Thyroid gland (tissue), 4 donors: ENCODE results near the gene SUSD3. TPM values are rescaled to one million over a fixed set of nuclear protein-coding genes. Genes with fewer than 3 reads are reported as not detected.
A peak's percentile ranks its signal among the peaks of the same experiment; 100 is the strongest.
"Not testable (repeated sequence)": the region's sequence is repeated elsewhere in the genome, so short reads cannot be mapped to it uniquely, and the experiment has no call there.

ENCODE experiments used
- DNase-seq, 2 donors: peaks; one replicate each; pipeline ENCODE4 v3.0.0-alpha.2; 2019
- H3K27ac ChIP-seq, 3 donors: fragments of 200-600 bp; sonication (generic); 1 replicate in 2 of 3; 2 replicates in 1 of 3; pipeline ENCODE4 v1.5.1; 2016 to 2019; ENCODE audit warnings: mild to moderate bottlenecking in 1 of 3, moderate library complexity in 1 of 3
- H3K27me3 ChIP-seq: fragments of 200-600 bp; sonication (generic); one replicate; pipeline ENCODE4 v1.5.1; 2019
- H3K36me3 ChIP-seq, 2 donors: fragments of 200-600 bp; sonication (generic); one replicate each; pipeline ENCODE4 v1.5.1; 2016 to 2019
- H3K4me1 ChIP-seq, 2 donors: fragments of 200-600 bp; sonication (generic); one replicate each; pipeline ENCODE4 v1.5.1; 2017 to 2019
- H3K4me3 ChIP-seq, 3 donors: fragments of 200-600 bp; sonication (generic); replicated peaks in 1 of 3; 1 replicate in 2 of 3; 2 replicates in 1 of 3; pipeline ENCODE4 v1.5.1; 2016; ENCODE audit warnings: mild to moderate bottlenecking in 1 of 3
- H3K9me3 ChIP-seq: fragments of 200-600 bp; sonication (generic); one replicate; pipeline ENCODE4 v1.5.1; 2017
- CTCF ChIP-seq, 6 experiments: fragments of 200-600 bp in 3 of 6; fragments of 450-650 bp in 3 of 6; sonication (generic) in 3 of 6; IDR thresholded peaks; one replicate each; pipeline ENCODE4 v1.5.1; 2016 to 2019; ENCODE audit warnings: antibody characterized with exemption in 6 of 6, mild to moderate bottlenecking in 2 of 6, inconsistent platforms in 1 of 6, moderate library complexity in 1 of 6
- POLR2A ChIP-seq, 2 donors: fragments of 450-650 bp; IDR thresholded peaks; one replicate each; pipeline ENCODE4 v1.6.1; 2017; ENCODE audit warnings: antibody characterized with exemption in 2 of 2, mild to moderate bottlenecking in 2 of 2, moderate library complexity in 1 of 2
- WGBS, 2 donors: methylation state at CpG; one replicate each; pipeline ENCODE4 v1.1.5; 2017; 5-methylcytosine and 5-hydroxymethylcytosine counted together
- intact Hi-C: fragments of 100-400 bp; cut with DNase I; formaldehyde crosslinking; loops from one replicate; pipeline ENCODE4 v1.15.1; 2023
- total RNA-seq, 4 donors: library from RNA; depleted of rRNA; stranded (reverse); fragments of >200 nt; gene quantifications; one replicate each; pipeline ENCODE4 v1.2.3, GENCODE V29; 2016

SUSD3 gene
- total RNA-seq, 4 donors from 2014 or later: 3.6 to 12.6 (median 5.5) TPM

DNA sequence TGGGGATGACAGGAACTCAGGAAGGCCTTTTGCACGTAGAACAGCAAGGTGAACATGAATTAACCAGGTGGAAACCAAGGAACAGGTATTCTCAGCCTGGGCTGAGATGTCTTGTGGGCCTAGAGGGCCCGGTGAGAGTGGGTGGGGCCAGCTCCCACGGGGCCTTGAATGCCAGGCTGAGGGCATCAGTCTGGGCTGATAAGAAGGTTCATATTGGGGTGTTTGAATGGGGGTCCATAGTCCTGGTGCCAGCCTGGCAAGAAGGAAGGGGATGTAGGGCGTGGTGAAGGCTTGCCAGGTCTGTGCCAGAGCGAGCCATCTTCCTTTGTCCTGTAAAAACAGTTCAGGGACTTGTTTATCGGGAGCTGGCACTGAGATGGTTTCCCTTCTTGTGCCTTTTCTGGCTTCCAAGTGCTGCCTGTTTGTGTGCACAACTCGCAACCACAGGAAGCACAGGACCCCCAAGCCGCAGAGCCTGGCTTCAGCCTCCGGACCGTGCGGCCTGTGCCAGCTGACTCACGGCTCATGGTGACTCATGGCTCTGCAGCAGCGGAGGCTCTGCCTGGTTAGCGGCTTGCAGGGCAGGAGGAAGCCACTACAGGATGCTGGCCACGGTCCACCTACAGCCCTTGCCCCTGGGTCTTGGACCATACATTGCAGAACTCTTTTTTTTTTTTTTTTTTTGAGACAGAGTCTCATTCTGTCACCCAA, 39.9 kb downstream of the SUSD3 start:
- Histone ChIP-seq H3K4me3 (no peak overlapping the region), H3K36me3 (no peaks in the 10 kb centered on the region), H3K27me3 (no peaks in the 10 kb centered on the region), H3K9me3 (no peaks in the 10 kb centered on the region), H3K4me1 (peaks cover 27 to 50% of the 10 kb centered on the region in 2 donors), H3K27ac (peak overlapping the region; percentile 5 to 94 (median 80))
- intact Hi-C loops: no loop called here
- 49 to 61% methylated on average over 15 of the region's 15 CpGs for WGBS, 2 donors
- peak; percentile 73 to 78 for DNase-seq
- TF ChIP-seq POLR2A (IDR thresholded peaks at IDR 0.05) (no peak), CTCF (IDR thresholded peaks at IDR 0.05) (no peak)

GRCh38 chr9:93099551-93100275, 41.2 kb downstream of the SUSD3 start:
- intact Hi-C loops: no loop called here
- H3K27ac ChIP-seq: no peak overlapping the region
- H3K36me3 ChIP-seq: no peaks in the 10 kb centered on the region
- peaks cover 23 to 37% of the 10 kb centered on the region in 2 donors for H3K4me1 ChIP-seq
- H3K9me3 ChIP-seq: no peaks in the 10 kb centered on the region
- no peaks in the 10 kb centered on the region for H3K27me3 ChIP-seq
- H3K4me3 ChIP-seq: no peak overlapping the region
- TF ChIP-seq POLR2A (IDR thresholded peaks at IDR 0.05) (no peak), CTCF (IDR thresholded peaks at IDR 0.05) (no peak)
- 88 to 92% methylated on average over 13 to 16 of the region's 16 CpGs for WGBS, 2 donors
- DNase-seq: no peak

DNA sequence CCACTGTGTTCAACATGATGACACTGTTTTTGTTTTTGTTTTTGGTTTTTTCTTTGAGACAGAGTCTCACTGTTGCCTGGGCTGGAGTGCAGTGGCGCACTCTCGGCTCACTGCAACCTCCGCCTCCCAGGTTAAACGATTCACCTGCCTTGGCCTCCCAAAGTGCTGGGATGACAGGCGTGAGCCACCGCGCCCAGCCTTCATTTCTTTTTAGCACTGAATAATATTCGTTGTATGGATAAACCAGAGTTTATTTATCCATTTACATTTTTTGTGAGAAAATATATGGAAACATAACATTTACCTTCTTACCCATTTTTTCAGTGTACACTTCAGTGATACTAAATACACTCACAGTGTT, 41.8 kb downstream of the SUSD3 start:
- Histone ChIP-seq H3K27me3 (no peaks in the 10 kb centered on the region), H3K27ac (no peak overlapping the region), H3K4me3 (no peak overlapping the region), H3K4me1 (peaks cover 20 to 32% of the 10 kb centered on the region in 2 donors), H3K36me3 (no peaks in the 10 kb centered on the region), H3K9me3 (no peaks in the 10 kb centered on the region)
- intact Hi-C loops: no loop called here
- TF ChIP-seq CTCF (IDR thresholded peaks at IDR 0.05) (no peak), POLR2A (IDR thresholded peaks at IDR 0.05) (no peak)
- no peak for DNase-seq
- 98 to 99% methylated on average over 8 of the region's 8 CpGs for WGBS, 2 donors

- WGBS, 2 donors: 90 to 98% methylated on average over 11 of the region's 11 CpGs
- H3K9me3 ChIP-seq, intact Hi-C loops, H3K4me3 ChIP-seq, DNase-seq, H3K27ac ChIP-seq, H3K27me3 ChIP-seq, H3K36me3 ChIP-seq: not testable (repeated sequence)
- H3K4me1 ChIP-seq: peaks cover 20 to 32% of the 10 kb centered on the region in 2 donors
Observed at GRCh38 chr9:93101086-93101485, 42.6 kb downstream of the SUSD3 start.

DNA sequence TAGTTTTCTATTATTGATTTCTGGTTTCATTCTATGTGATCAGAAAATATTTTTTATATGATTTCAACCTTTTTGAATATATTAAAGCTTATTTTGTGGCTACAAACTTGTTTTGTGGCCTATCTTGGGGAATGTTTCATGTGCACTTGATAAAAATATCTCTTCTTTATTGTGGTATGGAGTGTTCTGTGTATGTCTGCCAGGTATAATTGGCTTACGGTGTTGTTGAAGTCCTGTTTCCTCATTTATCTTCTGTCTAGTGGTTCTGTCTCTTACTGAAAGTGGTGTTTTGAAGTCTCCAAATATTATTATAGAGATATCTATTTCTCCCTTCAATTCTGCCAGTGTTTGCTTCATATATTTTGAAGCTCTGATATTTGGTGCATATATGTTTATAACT, 47.1 kb downstream of the SUSD3 start:
- H3K27ac ChIP-seq: no peak overlapping the region
- H3K9me3 ChIP-seq: no peaks in the 10 kb centered on the region
- TF ChIP-seq POLR2A (IDR thresholded peaks at IDR 0.05): no peak
- no peak for TF ChIP-seq CTCF (IDR thresholded peaks at IDR 0.05)
- 92 to 98% methylated on average over 1 of the region's 1 CpG for WGBS, 2 donors
- no peaks in the 10 kb centered on the region for H3K27me3 ChIP-seq
- no peak for DNase-seq
- H3K36me3 ChIP-seq: peaks cover 3 to 6% of the 10 kb centered on the region in 2 donors
- no peak overlapping the region for H3K4me3 ChIP-seq
- peaks cover 0 to 5% of the 10 kb centered on the region in 2 donors for H3K4me1 ChIP-seq
- intact Hi-C loops: no loop called here
